Stimulated activated CD8-positive, alpha-beta memory T cell treated with anti-CD3 and anti-CD28 coated beads, Interleukin-15, amount 100 ng/mL, for 4 hours (primary cell): ENCODE data around the gene TMEM117.
"Not testable (repeated sequence)": the region's sequence is repeated elsewhere in the genome, so short reads cannot be mapped to it uniquely, and the experiment has no call there.

ENCODE experiments used
- DNase-seq, 2 donors: peaks; one replicate each; pipeline ENCODE4 v3.0.0-alpha.2; 2020; ENCODE audit warnings: low read depth in 2 of 2

Gene TMEM117

DNA sequence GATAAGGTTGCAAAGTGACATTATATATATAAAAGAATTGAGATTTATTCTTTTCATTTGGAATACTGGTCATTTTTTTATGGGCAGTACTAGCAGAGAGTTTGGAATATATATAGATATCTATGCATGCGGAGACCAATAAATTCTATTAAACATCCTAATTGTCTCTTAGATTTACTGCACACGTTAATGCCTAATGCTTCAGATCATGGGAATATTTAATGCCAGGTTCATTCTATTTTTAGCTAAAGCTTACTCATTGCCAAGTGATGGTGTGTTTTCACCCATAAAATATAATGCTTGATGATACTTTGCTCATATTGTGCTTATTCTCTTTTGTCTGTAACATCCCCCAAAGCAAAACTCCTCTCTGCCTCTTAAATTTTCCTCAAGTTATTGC is 264.4 kb downstream of the TMEM117 start:
- no peak for DNase-seq

DNA sequence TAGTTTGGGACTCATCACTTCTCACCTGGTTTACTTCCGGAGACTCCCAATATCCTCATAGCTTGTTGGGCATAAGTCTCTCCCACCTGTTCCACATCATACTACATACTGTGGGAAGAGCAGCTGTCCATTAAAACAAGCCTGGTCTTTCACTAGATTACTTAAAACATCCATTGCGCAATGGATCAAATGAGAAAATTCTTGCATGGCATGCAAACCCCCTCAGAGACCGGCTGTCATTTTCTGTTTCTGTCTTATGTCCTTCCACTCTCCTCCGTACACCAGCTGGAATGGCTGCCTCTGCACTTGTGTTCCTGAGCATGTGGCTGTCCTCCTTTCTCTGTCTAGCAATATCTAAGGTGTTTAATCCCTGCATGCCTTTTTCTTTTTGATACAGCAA is 265.6 kb downstream of the TMEM117 start:
- no peak for DNase-seq

DNA sequence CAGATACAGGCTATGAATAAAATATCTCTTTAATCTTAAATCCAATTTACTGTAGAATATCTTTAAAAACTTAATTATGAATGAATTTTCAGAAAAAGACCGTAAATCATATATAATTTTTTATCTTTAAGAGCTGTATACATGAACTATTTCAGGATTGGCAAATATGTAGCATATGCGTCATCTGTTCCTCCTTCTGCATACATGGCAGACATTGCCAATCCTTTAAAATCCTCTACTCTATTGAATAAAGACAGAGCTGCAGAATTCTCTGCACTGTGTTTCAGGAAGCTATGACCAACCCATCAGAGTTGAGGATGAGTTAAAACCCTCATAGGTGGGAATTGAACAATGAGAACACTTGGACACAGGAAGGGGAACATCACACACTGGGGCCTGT is 279.0 kb downstream of the TMEM117 start:
- no peak for DNase-seq

DNA sequence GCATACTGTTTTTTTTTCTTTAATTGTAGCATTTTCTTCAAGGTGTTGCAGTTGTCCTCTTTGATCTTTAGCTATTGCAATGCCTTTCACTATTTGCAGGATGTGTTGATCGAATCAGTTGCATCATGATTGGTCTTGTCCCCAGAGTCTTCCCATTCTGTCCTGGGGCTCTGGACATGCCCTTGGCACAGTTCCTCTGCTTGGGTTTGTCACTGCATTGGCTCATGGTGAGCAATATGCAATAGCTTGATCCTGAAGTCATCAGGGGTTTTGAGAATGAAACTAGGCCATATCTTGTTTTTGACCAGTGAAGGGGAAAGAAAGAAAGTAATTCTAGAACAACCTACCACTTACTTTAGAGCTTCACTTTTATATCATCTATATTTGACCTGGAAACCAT is 281.5 kb downstream of the TMEM117 start:
- DNase-seq: no peak

DNA sequence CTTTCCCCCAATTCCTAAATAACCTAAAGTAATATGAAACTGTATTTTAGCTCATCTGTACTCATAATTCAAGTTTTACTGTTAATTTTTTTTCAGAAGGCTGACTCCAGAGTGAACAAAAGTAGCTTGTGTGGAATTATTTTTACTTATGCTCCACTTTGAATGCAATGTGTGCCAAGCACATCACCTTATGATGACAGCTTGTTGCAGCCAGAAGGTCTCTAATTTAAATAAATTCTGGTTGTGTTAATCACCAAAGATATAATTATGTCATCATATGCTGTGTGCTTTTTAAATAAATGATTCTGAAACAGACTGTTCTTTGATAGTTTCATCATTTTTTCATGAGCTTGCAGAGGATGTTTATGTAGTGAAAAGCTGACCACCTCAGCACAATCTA is 283.1 kb downstream of the TMEM117 start:
- no peak for DNase-seq

DNA sequence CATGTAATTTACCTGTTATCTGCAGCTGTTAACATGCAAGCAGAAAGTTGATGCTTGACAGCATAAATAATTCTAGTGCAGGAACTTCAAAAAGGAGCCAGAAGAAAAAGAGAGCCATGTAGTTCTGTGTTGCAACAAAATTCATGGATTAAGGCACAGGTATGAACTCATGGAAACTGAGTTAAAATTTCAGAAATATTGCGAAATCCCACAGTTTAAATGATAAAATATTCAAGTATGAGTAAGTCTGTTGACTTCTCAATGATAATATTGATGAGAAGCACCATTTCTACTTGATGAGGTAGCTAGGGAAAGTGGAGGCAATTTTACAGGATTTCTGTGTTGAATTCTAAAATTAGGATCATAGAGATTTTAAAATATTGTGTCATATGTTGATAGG is 290.9 kb downstream of the TMEM117 start:
- DNase-seq: no peak

DNA sequence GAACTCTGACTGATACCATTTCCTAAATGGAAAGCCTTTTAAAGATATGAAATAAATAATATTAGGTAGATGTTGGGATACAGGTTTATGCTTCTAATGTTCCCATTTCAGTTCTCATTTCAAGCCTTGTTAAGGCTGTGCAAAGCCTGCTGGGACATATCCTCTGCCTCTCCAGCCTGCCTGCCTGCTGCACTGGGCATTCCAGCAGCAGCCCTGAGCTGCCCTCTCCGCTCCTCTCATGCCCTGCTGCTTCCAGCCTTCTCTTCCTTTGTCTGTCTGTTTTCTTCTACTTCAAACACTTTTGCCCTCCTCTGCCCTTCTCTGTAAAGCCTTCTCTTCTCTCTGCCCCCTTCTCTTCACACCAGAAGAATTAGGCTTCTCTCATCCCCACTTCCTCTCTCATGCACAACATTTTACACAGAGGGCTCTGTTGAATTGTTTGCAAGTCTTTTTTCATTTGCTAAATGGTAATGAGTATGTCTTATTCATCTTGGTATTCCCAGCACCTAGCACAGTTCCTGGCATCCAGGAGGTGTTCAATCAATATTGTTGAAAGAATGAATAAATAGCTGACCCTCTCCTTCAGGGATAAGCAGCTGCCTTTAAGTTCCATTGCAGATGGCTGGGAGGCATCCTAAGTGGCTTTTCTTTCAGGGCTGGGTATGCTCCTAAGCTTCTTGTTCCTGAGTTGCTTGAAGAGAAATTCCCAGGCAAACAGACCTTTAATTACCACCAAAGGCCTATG is 292.3 kb downstream of the TMEM117 start:
- no peak for DNase-seq

DNA sequence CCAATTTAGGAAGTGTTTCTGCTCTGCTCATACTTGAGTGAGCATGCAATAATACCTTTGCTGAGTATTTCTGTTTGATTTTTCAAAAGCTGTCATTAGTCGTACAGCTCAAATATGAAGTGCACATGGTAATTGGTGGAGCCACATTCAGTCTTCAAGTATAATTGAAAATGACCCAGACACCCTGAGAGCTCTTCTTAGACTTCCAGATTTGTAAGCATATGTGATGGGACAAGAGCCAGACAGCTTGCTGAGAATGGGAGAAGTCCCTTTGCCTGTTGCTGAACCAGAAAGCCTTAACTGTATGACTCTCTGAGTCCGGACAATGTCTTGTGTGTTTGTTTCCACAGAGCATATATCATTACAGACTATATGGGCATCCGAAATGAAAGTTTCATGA is 307.3 kb downstream of the TMEM117 start:
- no peak for DNase-seq

DNA sequence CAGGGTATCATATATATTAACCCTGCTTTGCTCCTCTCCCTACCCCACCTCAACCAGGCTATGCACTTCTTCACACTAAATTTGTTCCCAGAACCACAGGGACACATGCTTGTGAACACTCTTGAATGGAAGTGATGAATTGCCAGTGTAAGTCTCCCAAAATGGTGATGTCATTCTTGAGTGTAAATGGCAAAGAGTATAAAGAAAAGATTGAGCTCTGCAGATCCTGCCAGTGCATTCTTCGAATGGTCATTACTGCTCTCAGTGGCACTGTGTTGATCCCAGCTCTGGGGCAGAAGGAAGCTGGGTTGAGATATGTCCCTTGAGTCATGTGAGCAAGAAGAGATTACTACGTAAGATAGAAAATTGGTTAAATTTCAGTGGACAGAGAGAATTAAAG is 313.1 kb downstream of the TMEM117 start:
- DNase-seq: no peak

DNA sequence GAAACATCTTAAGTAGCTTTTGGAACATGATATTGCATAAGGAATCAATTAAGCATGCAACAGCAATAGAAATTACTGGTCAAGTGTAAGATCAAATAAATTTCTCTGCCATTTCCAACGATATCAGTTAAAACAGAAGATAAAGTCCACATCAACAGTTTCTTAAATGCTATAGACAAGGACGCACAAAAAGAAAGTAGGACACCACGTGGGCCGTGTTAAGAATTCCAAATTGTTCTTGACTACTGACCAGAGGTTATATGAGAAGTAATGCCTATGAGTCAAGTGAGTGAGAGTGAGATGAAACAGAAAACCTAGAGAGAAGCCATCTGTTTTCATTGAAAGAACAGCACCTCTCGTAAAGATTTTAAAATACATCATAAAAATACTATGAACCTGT is 318.2 kb downstream of the TMEM117 start:
- DNase-seq: no peak

DNA sequence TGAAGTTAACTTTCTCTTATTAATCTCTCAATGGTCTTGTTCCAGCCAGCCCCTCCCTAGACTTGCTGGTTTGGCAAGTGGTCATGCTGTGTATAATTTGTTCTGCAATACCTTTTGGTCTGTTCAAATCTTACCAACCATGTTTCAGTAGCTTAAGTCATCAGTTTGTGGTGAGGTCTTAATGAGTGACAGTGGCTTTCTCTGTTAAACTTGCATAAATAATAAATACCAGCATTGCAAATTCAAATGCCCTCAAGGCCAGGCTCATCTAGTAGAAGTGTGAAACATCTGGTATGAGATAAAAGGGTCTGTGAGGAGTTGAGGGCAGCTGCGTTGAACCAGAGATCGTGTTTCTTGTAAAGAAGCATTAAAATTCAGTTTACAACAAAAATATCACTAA is 319.5 kb downstream of the TMEM117 start:
- no peak for DNase-seq

DNA sequence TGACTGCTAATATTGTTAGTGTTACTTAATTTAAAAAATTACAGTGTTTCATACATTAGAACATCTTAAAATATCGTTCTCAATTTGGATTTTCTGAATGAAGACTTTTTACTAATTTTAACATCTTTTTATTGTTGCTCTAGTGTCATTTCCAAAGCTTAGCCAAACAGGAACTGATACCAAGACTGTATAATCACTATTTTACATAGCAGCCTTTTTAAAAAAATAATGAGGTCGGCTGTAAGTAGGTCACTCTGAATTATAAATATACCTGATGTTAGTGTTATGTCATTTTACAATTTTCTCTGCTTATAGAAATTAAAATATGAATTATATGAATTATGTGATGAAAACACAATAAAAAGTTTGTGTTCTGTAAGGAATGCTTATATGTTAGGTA is 321.5 kb downstream of the TMEM117 start:
- no peak for DNase-seq

DNA sequence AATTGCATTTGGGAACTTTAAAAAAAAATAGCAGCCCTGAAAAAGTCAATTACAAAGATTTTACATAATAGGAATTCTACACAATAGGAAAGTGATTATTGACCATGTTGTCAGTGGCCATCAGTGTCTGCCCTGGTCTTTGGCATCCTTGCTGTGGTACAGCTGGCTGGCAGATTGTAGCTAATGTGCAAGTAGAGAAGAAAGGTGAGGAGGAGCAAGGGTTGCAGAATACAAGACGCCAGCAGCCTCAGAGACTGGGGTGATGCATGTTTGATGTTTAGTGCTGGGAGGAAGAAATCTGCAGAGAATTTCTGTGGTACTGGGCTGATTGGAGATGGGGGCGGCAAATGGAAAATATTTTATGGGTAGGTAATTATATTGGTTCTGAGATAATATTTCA is 322.9 kb downstream of the TMEM117 start:
- no peak for DNase-seq

DNA sequence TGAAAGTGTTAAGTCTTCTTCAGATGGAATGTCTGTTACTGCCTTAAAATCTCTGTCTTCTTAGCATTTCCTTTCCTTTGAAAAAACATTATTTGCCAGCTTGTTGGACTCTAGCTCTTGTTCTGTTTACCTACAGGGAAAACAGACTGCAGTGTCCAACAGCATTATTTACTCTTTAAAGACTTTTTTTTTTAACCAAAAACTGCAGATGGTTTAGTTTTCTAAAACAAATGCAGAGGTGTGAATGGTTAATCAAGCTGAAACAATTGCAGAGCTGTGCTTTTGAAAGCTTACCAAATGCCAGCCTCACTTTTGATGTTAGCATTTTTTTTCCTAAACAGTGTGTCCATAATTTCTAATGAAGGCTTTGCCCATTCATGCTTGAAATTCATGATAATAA is 323.3 kb downstream of the TMEM117 start:
- DNase-seq: no peak

DNA sequence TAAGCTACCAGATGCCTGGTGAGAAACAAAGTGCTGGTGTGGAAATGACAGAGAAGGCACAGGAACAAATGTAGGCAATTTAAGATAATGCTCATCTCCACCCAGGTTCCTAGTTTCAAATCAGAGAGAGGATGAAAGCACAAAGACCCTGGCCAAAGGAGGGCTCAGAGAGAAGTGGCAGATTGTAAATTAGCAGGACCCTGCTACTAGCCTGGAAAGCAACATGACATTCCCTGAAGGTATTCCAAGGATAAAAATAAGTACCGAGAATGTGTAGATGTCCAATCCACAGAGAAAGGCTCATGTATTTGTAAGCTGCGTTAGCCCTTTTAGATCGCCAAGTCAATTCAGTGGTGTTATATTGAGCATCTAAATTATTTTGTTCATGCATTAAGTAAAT is 324.0 kb downstream of the TMEM117 start:
- no peak for DNase-seq

DNA sequence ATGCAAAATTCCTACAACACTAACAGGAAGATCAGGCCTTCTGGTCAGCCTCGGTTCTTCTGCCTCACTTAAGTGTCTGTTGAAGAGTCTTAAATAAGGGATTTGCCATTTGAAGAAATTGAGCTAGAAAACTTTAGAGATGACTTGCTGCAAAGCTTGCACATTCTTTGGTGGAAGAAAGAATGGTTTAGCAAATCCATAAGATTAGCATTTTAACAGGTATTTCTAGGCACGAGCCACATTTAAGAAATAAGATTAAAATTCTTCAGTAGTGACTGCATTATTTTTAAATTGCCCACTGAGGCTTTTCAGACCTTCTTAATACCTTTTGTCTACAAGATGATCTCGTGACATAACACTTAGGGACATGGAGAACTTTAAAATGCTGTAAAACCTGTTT is 327.1 kb downstream of the TMEM117 start:
- DNase-seq: no peak

DNA sequence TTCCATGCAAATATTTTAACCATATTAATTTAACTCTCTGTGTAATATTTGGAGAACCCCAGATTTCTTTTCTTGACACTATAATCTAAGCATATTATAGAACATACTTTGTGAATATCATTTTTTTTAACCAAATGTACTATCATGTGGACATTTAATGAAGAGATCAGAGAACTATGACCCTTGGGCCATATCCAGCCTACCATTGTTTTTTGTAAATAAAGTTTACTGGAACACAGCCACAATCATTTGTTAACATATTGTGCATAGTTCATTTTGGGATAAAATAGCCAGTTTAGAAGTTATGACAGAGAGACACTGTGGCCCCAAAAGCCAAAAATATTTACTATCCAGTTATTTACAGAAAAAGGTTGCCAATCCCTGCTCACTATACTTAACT is 338.2 kb downstream of the TMEM117 start:
- no peak for DNase-seq

DNA sequence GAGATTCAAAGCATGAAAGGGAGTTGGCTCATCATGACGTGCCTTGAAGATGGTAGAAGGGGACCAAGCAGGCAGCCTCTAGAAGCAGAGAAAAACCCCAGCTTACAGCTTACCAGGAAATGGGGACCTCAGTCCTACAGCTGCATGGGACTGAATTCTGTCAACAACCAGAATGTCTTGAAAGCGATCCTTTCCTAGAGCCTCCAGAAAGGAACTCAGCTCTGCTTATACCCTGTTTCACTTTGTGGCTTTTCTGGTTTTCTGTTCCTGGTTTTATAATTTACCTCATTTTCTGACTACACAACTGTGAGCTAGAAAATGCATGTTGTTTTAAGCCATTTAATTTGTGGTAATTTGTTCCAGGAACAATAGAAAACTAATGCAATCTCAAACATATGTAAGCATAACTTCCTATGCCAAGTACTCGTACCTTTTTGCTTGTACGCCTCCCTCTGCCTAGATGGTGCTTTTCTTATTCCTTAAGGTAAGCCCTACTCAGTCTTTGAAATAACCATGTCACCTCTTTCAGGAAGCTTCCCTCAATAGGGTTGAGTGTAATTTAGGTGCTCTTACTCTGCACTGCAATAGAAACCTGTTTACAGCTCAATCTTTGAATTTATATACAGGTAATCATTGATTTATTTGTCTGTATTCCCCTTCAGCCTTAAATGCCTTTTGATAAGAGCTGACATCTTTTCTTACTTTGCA is 348.8 kb downstream of the TMEM117 start:
- DNase-seq: no peak

DNA sequence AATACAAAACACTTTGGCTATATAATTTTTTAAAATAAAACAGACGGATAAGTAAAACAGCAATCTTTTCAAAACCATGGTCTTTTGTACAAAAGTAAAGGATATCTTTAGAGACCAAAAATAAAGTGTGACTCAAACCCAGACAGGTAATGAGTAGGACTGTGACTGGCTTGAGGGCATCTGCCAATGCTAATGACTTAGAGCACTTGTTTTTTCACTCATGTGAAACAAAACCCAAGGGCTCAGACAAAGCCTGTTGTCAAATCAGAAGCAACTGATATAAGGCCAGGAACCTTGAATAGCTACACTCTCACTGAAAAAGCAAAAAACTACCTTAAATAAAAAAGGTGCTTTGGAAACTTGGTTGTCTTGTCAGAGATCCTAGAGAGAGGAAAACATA is 357.4 kb downstream of the TMEM117 start:
- no peak for DNase-seq

DNA sequence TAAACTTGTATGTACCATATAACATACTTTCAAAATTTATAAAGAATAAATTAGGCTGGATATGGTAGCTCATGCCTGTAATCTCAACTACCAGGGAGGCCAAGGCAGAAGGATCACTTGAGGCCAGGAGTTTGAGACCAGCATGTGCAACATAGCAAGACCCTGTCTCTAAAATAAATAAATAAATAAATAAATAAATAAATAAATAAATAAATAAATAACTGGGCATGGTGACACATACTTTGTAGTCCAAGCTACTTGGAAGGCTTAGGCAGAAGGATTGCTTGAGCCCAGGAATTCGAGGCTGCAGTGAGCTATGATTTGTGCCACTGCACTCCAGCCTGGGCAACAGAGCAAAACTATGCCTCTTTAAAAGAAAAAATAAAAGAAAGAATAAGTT is 359.8 kb downstream of the TMEM117 start:
- not testable (repeated sequence) for DNase-seq

DNA sequence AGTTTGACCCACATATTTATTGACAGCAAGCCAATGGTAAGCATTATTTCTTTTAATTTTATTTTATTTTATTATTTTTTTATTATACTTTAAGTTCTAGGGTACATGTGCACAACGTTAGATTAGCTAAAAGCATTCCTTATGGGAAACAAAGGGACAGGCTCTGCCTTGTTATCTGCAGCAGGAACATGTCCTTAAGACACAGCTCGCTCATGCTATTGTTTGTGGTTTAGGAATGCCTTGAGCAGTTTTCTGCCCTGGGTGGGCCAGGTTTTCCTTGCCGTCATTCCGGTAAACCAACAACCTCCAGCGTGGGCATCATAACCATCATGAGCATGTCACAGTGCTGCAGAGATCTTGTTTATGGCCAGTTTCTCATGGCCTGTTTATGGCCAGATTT is 370.2 kb downstream of the TMEM117 start:
- DNase-seq: no peak

DNA sequence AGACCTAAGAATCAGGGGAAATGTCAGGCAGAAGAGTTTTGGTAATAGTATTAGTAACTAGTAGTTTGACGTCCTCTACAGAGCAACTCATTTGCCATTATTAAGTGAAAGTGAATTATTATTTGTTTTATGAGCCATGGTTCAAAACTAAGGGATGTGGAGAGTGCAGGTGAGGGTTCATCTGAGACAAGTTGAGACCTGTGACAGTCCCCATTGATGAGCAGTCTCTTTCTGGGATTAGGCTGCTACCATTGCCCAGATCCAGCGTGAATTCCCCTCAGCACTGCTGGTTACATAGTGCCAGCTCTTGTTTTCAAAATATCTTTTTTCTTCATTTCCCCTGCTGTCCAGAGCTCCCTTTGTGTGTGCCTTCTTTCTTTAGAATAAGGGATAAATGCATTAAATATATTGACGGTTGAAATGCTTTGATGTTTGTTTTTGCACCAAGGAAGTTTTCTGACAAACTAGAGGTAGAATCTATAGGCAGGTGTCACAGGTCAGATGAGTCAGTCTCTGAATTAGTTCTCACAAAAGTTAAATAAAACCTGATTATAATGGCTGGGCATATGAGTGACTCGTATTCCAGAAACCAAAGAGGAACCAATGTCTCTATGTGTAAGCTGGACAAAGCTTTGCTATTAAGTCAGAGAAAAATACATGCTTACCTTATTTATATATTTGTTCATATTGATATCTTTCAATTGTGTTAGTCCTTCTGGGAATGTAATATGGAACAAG is 381.4 kb downstream of the TMEM117 start:
- DNase-seq: no peak

DNA sequence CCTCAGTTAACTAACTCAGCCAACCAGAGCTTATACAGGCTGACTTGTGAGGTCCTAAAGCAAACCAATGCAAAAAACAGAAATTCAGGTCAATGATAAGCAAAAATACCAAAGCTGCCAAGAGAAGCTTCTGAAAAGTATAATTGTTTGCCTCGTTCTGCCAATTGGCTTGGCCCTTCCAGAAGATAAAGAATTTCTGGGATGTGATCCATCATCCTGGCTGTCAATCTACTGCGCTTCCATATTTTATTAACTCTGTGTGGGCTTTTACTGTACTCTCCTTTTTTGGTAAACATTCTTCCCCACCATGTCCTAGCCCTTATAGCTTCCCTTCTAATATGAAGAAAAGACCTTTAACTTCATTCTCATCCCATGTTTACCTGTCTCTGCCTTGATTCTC is 387.9 kb downstream of the TMEM117 start:
- DNase-seq: no peak
